ENCODE measurements around the gene PPP2R5A.
"Not testable (repeated sequence)": the region's sequence is repeated elsewhere in the genome, so short reads cannot be mapped to it uniquely, and the experiment has no call there.

Gene PPP2R5A

DNA sequence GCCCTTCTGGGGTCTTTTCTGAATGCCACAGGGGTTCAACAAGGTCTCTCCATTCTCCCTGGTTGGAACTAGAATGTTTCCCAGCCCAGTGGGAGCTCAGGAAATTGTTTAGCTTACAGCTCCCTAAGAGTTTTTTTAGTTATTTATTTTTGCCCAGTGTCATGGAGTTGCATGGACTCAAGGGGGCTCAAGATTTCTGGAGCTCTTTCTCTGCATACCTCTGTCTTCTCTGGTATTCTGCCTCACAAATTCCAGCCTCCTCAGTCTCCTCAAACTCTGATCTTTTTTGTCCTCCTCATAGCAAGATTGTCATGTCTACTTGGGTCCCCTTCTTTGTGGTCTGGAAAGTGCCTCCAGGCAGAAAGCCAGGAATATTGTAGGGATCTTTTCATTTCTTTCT lies 15.9 kb upstream of the PPP2R5A start:
- no peak for DNase-seq

DNA sequence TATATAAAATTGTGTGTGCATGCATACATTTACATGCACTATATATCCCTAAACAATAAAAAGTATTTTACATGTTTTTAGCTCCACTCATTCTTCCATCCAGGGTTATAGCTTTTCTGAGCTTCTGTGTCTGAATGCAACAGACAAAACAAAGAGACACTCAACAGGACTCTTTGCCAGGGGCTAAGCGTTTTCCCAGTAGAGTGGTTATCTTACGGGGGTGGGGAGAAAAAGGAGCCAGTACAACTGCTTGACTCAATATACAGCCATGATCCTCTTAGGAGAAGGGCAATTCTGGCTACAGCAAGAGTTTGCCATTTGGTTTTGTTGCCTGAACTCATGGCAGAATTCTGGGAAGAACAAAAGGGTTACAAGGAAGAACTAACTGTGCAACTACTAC lies 14.6 kb upstream of the PPP2R5A start:
- no peak for DNase-seq

DNA sequence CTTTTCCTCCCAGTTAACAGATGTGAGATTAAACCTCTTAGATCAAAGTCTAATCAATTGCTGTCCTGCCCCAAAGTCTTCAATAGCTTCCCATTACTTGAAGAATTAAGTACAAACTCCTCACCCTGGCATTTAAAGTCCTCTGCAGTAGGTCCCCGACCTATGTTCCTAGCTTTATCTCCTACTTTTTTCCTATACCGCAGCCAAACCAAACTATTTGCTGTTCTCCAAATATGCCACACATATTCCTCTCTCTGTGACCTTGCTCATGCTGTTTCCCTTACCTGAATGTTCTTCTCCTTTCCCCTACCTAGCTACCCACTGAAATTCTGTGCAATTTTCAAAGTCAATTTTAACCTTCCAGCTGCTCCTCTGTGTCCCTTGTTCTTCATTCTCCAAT lies 14.0 kb upstream of the PPP2R5A start:
- DNase-seq, result no peak

DNA sequence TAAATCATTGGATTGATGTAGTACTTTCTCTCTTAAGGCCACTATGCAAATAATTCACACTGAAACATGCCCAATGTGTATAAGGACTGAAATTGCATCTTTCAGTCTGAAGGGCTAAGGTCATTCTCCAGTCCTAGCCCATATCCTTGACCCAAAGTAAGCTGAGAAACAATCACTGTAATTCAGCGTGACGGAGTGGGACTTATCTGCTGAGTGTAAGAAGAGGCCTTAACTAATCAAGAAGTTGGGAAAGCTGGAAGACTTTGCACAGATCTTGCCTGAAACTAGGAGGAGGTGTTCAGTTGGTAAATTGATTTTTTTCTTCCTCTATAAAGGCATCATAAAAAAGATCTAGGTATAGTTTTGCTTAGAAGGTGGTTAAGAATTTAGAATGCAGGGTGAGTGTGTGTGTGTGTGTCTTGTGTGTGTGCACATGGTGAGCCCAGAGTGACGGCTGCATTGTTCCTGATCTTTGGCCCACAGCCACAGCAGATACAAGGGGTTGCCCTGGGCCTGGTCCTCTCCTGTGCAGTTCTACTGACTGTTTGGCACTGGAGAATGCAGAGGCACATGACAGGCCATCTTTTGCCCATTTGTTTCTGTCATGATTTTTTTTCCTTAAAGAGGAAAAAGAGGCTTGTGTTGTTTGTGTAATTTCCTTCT lies 13.3 kb upstream of the PPP2R5A start:
- no peak for DNase-seq

DNA sequence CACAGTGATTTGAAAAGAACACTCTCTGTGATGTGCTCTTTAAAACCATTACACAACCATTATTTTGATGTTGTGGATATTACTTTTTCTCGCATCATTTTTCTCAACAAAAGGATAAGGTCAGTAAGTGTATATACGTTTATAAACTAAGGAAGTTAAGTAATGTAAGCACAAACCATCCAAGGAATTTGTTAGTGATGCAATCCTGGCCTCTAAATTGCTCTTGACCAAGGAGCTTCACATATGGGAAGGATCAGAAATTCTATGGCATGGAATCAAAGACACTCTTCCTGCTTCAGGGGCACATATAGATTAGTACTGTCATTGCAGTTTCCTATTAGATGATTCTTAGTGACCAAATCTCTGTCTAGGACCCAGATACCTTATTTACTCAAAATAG lies 3.6 kb upstream of the PPP2R5A start:
- DNase-seq, result peak; percentile 84

DNA sequence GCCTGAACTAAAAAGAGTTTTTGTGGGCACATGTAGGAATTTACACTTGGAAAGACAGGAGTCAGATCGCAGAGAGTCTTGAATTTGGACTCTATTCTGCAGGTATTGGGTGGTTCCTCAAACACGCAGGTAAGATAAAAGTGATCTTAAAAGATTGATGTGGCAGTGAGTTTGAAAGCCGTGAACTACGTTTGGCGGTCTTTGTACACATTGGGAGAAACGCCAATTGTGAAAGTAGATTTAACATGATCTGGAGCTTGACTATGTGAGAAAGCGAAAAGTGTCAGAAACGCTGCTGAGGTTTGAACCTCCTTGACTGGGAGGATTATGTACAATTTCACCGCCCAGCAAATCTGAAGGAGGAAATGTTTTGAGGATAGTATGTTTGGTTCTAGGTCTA lies 1.5 kb upstream of the PPP2R5A start:
- DNase-seq, result no peak

DNA sequence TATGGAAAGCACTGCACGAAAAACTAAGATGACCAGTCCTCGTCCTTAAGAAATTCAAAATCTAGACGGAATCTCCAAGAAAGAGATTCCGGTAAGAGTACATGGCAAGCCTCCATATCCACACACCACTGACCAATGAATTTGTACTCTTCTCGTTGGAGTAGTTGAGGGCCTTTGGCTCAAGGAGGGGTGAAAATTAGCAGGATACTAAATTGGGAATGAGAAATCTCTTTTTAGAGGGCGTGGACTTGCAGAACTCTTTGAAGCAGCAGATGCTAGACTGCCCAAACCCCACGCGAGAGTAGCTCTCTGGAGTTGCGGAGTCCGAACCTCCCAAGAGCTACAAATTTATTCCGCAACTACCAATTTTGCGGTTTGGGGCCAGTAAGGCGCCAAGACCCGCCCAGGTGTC lies 872 bp upstream of the PPP2R5A start:
- peak; percentile 36 for DNase-seq

DNA sequence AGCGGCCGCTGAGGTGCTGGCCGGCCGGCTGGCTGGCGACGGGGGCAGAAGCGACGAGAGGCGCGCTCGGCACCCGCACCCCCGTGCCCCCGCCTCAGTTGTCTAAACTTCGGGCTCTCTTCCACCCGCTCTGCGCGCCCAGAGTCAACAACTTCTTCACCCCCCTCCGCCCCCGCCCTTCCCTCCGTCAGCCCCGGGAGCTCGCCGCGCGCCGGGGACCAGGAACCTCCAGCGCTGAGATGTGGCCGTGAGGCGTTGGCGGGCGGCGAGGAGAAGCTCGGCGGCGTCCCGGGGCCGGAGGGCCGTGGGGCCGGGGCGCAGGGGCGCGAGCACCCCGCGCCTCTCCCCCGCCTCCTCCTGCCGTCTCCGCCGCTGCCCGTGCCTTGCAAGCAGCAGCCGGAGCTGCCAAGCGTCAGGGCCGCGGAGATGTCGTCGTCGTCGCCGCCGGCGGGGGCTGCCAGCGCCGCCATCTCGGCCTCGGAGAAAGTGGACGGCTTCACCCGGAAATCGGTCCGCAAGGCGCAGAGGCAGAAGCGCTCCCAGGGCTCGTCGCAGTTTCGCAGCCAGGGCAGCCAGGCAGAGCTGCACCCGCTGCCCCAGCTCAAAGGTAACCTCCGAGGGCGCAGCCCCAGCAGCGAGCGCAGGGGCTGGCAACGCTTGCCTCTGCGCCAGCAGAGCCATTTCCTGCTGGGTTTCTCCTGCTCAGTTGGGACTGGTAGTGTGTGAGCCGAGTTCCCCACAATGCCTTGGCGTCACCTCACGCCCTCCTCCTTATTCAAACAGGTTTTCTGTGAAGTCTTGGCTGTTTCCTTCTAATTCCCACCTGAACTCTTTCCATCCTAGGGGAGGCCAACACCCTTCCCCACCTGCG lies 710 bp downstream of the PPP2R5A start:
- DNase-seq, result peak; percentile 42

DNA sequence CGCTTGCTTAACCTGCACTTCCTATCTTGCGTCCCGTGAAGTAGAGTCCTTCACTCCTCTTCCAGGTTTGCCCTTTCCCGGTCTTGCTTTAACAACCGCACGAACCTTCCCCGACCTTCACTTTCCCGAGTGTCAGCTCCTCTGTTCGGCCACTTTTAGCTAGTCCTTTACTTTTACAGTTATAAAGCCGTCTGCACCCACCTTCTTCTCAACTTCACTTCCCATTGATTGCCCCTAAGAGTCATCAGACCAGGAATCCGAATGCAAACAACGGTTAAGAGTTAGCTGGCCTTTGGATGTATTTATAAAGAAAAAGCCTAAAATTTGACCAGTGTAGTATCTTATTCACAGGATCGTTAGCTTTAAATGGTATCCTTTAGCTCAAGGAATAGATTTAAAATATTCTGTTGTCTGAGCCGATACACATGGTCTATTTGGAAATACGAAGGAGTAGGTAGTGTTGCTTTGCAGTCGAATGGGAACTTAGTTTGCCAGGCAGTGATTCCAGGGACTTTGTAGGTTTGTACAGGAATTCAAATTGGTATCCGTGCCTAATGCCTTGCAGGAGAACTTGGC lies 1.4 kb downstream of the PPP2R5A start:
- no peak for DNase-seq

DNA sequence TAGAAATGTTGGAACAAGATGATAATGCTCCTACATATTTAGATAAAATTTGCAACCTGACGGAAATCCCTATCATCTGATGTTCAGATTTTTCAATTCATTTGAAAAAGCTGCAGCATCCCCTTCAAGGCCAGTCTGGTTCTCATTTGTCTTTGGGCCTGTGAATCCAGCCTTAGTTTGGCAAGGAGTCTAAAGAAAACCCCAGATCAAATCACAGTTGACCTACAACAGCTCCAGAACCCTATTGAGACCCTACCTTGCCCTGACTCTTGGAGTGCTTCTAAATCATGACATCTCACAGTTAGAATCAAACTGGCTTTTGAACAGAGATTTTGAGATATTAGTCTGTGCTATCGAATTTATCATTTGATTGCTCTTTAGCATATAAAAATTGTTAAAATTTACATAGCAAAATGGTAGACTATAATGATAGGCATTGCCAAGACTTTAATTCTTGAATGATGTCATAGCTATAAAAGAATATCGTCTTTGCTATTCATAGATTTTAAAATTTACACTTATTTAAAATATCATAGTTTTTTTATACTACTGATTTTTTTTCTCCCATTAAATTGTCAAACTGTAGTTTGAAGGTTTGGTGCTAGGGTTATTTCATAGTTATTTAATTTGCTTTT lies 2.2 kb downstream of the PPP2R5A start:
- DNase-seq, result no peak

DNA sequence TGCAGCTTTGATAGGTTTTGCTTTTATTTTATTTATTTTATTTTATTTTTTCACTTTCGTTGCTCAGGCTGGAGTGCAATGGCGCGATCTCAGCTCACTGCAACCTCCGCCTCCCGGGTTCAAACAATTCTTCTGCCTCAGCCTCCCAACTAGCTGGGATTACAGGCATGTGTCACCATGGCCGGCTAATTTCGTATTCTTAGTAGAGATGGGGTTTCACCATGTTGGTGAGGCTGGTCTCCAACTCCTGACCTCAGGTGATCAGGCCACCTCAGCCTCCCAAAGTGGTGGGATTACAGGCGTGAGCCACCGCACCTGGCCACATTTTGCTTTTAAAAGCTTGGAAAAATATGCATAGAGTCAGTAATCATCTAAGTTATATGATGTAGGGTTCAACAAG lies 2.8 kb downstream of the PPP2R5A start:
- not testable (repeated sequence) for DNase-seq

DNA sequence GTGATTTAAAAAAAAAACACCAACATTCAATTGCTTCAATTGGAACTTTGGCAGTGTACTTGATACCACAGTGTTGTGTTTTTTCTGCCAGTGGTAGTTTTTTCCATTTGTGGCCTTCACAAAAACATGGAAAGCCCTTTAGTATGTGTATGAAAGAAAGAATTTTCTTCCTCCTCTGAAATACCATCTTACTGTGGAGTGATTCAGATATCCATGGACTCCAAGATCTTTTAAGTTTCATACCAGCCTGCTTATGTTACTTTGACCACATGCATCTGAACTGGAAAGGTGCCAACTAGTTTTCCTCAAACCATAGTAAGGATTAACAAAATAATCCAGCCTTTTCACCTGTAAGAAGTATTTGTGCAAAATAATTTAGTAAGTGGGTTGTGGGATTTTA lies 3.4 kb downstream of the PPP2R5A start:
- peak; percentile 76 for DNase-seq

DNA sequence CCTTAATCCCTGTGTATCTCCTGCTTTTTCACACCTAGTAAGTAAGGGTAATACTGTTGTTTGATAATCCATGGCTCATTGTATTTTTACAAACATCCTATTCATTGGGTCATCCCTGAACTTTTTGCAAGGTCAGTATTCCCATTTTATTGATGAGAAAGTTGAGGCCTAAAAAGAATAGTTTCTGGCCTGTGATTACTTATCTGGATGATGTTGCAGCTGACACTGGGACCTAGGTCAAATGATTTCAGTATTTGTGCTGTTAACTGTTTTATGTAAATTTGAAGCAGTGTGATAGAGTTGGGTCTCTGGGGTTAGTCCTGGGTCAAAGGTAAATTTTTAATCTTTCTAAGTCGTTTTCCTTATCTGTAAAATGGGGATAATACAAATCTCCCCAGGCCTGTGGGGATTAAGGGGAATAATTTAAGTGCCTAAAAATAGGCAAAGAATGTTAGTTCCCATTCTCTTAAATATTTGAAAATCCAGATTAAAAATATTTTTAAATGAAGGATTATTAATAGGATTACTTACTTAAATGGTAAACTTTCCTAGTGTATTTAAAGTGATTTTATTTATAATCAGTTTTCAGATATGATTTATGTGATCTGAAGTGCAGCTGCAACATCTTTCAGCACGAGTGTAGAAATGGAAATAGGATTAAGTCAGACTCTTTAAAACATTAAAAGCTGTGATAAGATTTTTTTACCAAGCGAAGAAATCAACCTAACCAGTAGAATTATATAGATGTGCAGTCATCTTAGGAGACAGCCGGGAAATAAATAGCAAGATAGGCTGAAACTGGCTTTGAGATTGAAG lies 4.3 kb downstream of the PPP2R5A start:
- no peak for DNase-seq

DNA sequence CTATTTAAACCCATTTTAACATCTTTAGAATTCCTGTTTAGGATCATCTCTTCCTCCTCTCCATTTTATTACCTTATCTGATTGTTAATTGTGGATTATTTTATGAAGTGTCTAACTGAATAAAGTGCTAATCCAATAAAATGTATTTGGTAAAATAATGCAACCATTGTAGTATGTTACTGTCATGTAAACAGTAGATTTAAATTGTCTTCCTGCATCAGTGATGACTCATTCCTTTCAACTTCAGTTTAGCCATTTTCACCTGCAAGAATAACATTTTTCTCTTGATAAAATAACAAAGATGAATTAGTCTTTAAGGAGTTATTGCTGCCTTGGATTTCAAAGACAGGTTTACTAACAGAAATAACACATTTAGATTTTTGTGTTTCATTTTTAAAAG lies 5.4 kb downstream of the PPP2R5A start:
- DNase-seq, result no peak

DNA sequence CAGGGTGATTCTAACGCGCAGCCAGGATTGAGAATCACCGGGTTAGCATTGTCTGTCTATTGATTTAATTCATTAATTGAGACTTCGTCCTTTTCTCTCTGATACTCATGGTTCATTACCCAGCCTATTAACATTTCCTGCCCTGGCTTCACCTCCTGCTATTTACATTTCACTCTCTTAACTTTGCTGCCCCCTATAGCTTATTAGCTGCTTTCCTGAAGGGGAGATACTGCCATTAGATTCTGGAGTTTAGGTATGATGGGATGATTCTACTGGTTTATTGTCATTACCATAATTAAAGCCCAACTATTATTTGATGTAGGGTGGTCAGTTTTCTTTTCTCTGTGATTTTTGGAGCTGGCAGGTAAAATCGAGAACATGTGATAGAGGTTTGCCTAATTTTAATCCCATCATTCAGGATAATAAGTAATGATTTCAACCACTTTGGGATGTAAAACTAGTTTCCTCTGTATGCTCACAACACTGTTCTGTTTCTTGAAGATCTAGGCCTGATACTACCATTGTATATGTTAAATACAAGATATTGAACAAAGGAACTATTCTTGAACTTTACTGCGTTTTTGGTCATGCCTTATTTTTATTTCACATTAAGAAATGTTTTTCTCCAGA lies 6.4 kb downstream of the PPP2R5A start:
- peak; percentile 59 for DNase-seq

DNA sequence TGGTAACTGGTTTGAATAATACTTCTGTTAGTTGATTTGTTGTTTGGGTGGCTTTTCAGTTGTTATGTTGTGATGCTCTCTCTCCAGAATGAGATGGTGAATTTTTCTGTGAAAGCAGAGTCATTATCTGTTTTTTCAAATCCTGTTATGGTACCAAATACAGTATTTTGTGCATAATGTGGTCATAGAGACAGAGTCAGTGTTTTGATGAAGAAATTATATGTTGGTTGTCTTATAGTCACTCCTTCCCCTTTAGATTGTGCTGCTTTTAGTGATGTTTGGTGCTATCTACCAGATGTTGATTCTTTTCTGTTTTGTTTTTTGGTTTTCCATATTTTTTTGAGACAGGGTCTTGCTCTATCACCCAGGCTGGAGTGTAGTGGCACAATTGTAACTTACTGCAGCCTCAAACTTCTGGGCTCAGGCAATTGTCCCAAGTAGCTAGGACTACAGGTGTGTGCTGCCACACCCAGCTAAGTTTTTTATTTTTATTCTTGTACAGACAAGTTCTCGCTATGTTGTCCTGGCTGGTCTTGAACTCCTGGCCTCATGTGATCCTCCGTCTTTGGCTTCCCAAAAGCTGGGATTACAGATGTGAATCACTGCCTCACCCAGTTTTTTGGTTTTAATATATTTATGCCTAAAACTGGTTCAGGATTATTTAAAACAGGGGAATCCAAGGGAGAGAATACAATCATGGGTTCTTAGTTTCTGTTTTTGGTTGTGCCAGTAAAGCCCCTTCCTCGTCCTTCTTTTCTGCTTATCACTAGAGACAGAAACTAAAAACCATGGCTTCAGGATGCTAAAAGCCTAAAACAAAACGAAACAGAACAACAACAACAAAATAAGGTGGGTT lies 7.3 kb downstream of the PPP2R5A start:
- DNase-seq, result no peak

DNA sequence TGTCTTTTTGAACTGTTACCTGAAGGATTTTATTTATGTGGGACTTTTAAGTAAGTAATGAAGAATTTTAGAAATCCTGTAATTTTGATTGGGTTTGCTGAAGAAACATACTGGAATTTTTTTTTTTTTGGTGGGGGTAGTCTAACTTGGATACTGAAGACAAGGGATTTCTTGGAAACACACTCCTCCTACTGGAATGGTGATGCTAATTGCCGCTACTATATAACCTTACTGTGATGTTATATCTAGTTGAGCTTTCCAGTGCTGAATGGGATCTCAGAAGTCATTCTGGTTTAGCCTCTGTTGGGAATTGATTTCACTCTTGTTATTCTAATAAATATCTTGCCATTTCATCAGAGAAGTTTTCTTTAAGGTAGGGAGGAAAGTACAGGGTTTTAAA lies 8.4 kb downstream of the PPP2R5A start:
- no peak for DNase-seq

DNA sequence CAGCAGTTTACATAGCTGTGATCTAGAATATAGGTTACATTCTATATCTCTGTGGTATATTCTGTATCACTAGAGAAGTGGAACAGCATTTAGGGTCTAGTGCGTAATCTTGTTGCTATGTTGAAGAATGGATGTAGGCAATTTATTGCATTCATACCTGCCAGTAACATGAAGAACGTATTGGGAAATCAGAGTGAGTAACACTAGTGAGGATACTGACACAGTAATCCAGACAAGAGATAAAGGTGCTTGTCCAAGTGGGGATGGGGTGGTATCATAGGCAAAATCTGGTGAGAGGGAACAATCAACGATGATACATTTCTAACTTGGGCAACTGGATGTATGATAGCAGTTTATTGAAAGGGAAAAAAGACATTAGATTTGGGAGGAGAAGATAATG lies 9.8 kb downstream of the PPP2R5A start:
- DNase-seq, result no peak

DNA sequence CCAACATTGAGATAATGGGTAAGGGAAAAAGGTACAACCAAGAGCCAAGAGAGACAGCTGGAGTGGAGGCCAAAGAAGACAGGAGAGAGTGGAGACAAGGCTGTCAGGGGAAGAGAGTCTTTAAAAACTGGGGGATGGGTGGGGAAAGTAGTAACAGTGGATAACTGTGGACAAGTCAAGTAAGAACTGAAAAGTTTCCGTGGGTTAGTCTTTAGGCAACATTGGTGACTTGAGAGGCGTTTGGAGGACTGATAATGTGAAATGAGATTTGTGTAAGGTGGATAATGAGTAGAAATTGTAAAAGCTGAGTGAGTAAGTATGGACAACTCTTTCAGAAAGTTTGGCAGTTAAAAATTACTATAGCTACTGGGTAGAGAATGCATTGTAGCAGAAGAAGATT lies 10.4 kb downstream of the PPP2R5A start:
- no peak for DNase-seq

DNA sequence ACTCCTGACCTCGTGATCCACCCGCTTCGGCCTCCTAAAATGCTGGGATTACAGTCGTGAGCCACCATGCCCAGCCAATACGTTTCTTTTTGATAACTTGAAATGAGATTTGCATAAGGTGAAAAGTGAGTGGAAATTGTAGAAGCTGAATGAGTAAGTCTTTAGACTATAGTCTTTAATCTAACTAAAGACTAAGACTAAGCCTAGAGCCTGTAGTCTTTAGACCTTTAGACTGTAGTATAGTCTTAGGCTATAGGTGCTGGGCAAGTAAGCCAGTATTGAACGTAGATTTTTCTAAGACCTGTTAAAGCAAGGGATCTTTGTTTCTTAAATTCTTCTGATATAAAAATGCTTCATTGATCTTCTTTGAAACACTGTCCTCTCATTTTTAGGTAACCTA lies 12.1 kb downstream of the PPP2R5A start:
- DNase-seq, result no peak

DNA sequence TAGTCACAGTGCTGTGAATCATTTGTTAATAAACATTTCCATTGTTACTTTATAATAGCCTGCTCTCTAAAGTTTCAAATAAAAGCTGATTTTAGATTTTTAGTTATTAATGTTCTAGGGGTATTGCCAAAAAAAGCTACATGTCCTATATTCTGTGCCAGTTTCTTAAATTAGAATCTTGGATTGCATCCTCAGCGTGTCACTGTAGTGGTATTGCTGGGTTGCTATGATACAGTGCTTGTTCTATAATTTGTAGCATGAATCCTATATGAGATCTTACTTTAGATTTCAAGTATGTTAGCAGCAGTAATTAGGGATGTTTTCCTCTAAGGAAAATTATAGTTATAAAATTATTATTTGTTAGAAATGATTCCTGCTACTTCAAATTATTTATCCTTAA lies 16.4 kb downstream of the PPP2R5A start:
- DNase-seq, result no peak

All from fibroblast of upper back skin (primary cell).